ENCODE results near the gene HAT1.

- TF ChIP-seq, protein P1, sequence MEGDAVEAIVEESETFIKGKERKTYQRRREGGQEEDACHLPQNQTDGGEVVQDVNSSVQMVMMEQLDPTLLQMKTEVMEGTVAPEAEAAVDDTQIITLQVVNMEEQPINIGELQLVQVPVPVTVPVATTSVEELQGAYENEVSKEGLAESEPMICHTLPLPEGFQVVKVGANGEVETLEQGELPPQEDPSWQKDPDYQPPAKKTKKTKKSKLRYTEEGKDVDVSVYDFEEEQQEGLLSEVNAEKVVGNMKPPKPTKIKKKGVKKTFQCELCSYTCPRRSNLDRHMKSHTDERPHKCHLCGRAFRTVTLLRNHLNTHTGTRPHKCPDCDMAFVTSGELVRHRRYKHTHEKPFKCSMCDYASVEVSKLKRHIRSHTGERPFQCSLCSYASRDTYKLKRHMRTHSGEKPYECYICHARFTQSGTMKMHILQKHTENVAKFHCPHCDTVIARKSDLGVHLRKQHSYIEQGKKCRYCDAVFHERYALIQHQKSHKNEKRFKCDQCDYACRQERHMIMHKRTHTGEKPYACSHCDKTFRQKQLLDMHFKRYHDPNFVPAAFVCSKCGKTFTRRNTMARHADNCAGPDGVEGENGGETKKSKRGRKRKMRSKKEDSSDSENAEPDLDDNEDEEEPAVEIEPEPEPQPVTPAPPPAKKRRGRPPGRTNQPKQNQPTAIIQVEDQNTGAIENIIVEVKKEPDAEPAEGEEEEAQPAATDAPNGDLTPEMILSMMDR (IDR thresholded peaks at IDR 0.05 in 8 of 11, conservative IDR thresholded peaks at IDR 0.05 in 3 of 11): no peak
- no peak for TF ChIP-seq POLR2A (IDR thresholded peaks at IDR 0.05)
Observed at GRCh38 chr2:171910494-171910893, 11.8 kb upstream of the HAT1 start.
